ENCODE results near the gene EFCAB6.

- TF ChIP-seq CTCF (IDR thresholded peaks at IDR 0.05; ENCODE audit: low read depth, low read length, poor library complexity, severe bottlenecking) = no peak
- no peak for TF ChIP-seq EZH2phosphoT487 (IDR thresholded peaks at IDR 0.05; ENCODE audit: borderline replicate concordance, low read length)
Observed at GRCh38 chr22:43835736-43836135, 23.6 kb upstream of the EFCAB6 start.

Measured in DOHH2 (cell line).